HG03571 (cell line): ENCODE measurements around the gene SMIM41.

ENCODE experiments used
- ATAC-seq: cut with Tn5 transposase; IDR thresholded peaks from one replicate; pipeline ENCODE4 v1.9.1; 2021; ENCODE audit not compliant: unreplicated experiment

SMIM41 gene

GRCh38 chr12:52120951-52121823 lies 41.7 kb downstream of the SMIM41 start:
- ATAC-seq = no peak

- no peak for ATAC-seq
These were observed 42.5 kb downstream of the SMIM41 start for GRCh38 chr12:52121824-52122539.

- ATAC-seq = no peak
These were observed 43.0 kb downstream of the SMIM41 start for GRCh38 chr12:52122540-52122871.

- no peak for ATAC-seq
These were observed 43.4 kb downstream of the SMIM41 start for GRCh38 chr12:52122904-52123303.

- no peak for ATAC-seq
These were observed 44.1 kb downstream of the SMIM41 start for GRCh38 chr12:52123487-52124186.

GRCh38 chr12:52125476-52125900 lies 46.0 kb downstream of the SMIM41 start:
- no peak for ATAC-seq

GRCh38 chr12:52126050-52126604 lies 46.6 kb downstream of the SMIM41 start:
- ATAC-seq = no peak

- ATAC-seq = no peak
These were observed 47.4 kb downstream of the SMIM41 start for GRCh38 chr12:52126605-52127578.

GRCh38 chr12:52127683-52128450 lies 48.4 kb downstream of the SMIM41 start:
- no peak for ATAC-seq

- no peak for ATAC-seq
These were observed 51.2 kb downstream of the SMIM41 start for GRCh38 chr12:52130711-52131110.

GRCh38 chr12:52132754-52133161 lies 53.3 kb downstream of the SMIM41 start:
- no peak for ATAC-seq

- no peak for ATAC-seq
These were observed 58.2 kb downstream of the SMIM41 start for GRCh38 chr12:52137746-52138145.

- no peak for ATAC-seq
These were observed 59.6 kb downstream of the SMIM41 start for GRCh38 chr12:52139147-52139546.

- ATAC-seq = no peak
These were observed 60.1 kb downstream of the SMIM41 start for GRCh38 chr12:52139579-52140062.

- ATAC-seq = no peak
These were observed 61.8 kb downstream of the SMIM41 start for GRCh38 chr12:52141306-52141705.

- ATAC-seq = no peak
These were observed 62.4 kb downstream of the SMIM41 start for GRCh38 chr12:52141875-52142274.

GRCh38 chr12:52142431-52142830 lies 62.9 kb downstream of the SMIM41 start:
- ATAC-seq = no peak

- ATAC-seq = no peak
These were observed 65.2 kb downstream of the SMIM41 start for GRCh38 chr12:52144512-52145227.
